SW480 (cell line): ENCODE measurements around the gene TLL2.

Experiments
- DNase-seq: peaks from one replicate; pipeline ENCODE4 v3.0.0-alpha.2; 2016; ENCODE audit warnings: low spot score

Gene TLL2

DNA sequence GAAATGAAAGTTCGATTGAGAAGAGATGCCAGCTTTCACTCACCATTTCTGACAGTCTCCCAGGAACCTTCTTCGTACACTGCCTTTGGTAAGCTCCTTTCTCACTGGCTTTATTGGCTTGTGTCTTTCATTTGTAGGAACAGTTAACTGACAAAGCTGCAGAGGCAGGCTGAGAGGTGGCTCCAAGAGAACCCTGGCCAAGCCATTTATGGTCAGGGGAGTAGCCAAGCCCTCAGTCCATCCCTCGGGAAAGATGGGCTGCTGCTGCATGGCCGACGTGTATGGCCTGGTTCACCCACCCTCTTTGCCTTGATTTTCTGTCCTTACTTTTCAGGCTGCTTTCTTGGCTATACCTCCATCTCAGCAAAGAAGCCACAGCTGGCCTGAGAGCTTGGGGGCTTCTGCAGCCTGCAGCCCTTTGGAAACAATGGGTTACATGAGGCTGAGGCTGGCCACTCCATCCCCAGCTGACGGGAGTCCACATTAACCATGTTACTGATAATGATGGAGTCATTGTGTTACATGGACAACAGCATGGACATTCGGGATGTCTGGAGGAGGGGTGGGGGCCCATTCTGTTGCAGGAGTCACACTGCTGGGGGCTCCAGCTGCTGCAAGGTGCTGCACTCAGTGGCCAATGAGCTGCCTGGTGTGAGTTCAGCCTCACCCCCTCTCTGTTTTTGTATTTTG is 154.7 kb downstream of the TLL2 start, which contains the start of gene OPALIN:
OPALIN (minus strand) TSS at position 152 of the 690 bp plus-strand sequence; CDS start at position 46, 106 bp downstream.
- DNase-seq: no peak

DNA sequence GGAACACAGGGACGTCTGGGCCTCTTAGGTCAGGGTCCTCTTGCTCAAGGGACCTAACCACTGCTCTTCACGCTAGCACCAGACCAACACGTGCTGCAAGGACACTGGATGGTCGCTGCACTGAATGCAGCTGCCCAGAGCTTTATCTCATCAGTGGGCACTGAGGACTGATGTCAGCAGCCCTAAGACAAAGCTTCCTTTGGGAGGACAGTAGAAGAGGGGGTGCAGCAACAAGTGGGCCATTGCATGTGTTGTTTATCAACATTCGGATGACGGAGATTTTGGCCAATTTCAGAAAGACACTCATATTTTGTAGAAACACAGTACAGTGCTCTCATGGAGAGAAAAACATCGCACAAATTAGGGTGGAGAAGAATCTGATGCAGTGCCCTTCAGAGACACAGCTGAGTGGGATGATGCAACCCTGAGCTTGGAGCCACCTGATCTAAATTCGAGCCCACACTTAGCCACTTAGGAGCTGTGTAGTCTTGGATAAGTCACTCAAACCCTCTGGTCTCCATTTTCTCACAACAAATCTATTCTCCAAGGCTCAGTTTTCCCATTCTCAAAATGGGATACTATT is 156.6 kb downstream of the TLL2 start:
- DNase-seq: no peak

DNA sequence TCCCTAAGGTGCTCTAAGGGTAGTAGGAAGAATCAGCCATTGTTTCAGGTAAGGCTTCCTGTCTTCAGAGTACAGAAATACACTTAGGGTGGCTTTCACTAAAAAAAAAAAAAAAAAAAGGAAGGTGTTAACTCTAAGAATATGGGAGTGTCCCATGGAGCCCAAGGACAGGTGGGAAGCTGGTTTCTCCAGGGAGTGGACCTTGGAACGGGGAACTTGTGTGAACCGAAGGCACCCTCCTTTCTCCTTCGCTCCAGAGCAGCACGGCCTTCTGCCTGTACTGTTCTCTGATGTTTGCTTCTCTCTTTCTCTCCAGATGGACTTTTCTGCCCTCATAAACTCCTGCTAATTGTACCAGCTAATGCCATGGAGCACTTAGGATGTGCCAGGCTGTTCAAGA is 161.1 kb downstream of the TLL2 start:
- DNase-seq: no peak

GRCh38 chr10:96352027-96352426 is 161.7 kb downstream of the TLL2 start:
- DNase-seq: no peak

- DNase-seq: no peak
Observed at GRCh38 chr10:96346295-96346694, 167.4 kb downstream of the TLL2 start.

DNA sequence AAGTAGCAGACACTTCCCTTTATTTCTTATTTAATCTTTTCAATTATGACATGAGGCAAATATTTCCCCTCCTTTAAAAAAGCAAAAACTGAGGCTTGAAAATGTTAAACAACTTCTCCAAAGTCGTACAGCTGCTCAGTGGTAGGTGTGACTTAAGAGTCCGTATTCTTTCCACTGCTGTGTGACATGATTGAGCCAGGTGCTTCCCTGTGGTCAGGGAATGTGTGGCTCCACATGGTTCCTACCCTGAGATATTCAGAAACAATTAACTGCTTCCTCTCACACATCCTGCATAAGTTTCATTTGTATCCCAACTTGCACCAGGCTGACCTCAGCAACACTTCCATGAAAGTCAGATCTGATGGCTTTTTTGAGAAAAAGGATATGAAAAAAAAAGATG is 168.5 kb downstream of the TLL2 start:
- no peak for DNase-seq

- DNase-seq: no peak
Observed at GRCh38 chr10:96344178-96344577, 169.5 kb downstream of the TLL2 start.

DNA sequence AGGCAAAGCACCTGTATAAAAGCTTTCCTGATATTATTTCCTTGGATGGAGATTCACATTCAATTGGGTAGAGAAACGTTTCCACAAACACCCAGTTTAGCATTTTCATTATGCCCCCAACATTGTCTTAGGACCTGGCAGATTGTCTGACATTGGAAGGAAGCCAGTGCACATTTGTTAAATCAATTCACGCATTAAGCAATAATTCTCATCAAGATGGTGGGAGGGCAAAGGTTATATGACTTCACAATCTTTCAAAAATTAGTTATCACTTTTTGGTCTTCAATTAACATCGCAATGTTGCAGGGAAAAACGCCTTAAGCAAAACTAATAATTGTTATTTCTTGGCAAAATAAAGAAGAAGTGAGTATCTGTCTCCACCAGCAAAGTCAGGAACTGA is 171.3 kb downstream of the TLL2 start:
- no peak for DNase-seq

- DNase-seq: no peak
Observed at GRCh38 chr10:96341219-96342182, 172.2 kb downstream of the TLL2 start.

DNA sequence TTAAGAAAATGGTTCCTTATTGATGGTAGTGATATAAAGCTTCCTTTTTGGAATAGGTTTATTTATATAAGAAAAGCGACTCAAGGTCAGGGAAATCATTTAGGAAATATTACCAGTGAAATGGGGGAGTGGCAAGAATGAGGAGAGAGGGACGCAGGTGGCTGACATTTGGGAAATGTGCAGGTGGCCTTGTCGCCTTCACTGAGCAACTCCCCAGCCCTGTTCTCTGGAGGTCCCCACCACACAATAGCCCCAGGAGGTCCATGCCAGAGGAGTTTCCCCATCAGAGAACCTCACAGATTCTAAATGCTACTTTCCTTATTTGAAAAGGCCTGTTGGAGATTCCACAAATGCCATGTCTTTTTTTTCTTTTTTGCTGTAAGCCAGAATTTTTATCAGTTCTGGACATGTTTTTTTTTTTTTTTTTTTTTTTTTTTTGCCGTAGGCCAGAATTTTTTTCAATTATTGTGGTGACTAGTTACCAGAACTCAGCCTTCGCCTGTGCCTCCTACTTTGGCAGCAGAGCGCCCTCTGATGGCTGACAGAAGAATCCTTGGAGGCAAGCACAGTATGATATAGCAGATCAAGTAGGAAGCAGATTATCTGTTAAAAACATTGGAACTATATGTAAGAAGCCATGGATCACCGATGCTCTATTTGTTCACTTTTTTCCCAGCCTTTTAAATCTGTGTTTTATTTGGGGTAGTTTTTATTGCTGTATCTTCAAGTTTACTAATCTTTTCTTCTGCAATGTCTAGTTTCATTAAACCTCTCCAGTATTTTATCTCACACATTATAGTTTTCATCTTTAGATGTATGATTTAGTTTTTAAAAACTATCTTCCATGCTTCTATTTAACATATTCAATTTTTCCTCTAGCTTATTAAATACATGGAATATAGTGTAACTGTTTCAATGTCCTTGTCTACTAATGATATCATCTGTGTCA is 173.5 kb downstream of the TLL2 start:
- peak; percentile 65 for DNase-seq

GRCh38 chr10:96339383-96339782 is 174.3 kb downstream of the TLL2 start:
- no peak for DNase-seq

DNA sequence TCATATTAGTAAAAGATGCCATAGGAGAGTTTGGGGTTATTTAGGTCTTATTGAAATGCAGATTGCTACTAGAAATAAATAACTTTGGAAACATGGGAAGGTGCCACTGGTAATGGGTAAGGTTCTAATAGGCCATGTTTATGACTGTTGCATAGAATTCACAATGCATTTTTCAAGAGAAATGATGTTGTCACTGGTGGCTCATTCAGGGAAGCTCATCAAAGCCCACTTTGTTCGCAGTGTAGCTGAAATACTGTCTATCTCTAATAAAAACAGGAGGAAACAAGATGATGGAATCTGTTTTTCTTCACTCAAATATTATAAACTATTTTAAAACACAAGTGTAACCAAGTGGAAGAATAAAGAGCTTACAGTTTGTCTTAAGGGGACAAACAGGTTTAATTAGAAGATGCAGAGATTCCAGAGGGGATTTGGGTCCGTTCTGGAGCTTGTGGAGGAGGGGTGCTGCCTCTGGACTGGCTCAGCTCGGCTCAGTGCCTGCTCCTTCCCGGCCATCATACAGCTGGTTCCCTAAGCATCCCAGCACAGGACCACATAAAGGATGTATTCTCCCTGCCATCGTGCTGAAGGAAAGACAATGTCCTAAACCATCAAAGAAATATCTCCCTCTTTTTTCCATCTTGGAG is 175.3 kb downstream of the TLL2 start:
- DNase-seq: no peak

DNA sequence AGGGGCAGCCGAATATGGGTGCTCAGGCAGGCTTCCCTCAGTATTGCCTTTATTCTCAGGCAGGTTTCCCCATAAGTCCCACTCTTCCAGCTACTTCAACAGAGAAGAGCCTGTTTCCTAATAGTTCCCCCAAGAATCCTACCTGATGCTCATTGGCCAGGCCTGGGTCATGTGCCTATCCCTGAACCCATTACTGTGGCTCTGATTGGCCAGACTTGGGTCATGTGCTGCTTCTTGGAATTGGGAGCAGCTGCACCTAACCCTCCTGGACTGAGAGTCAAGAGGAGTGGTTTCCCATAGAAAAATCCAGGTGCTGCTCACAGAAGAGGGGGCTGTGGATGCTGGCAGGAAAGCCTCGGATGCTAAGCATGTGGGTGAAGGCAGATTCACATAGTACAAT is 176.6 kb downstream of the TLL2 start:
- no peak for DNase-seq

DNA sequence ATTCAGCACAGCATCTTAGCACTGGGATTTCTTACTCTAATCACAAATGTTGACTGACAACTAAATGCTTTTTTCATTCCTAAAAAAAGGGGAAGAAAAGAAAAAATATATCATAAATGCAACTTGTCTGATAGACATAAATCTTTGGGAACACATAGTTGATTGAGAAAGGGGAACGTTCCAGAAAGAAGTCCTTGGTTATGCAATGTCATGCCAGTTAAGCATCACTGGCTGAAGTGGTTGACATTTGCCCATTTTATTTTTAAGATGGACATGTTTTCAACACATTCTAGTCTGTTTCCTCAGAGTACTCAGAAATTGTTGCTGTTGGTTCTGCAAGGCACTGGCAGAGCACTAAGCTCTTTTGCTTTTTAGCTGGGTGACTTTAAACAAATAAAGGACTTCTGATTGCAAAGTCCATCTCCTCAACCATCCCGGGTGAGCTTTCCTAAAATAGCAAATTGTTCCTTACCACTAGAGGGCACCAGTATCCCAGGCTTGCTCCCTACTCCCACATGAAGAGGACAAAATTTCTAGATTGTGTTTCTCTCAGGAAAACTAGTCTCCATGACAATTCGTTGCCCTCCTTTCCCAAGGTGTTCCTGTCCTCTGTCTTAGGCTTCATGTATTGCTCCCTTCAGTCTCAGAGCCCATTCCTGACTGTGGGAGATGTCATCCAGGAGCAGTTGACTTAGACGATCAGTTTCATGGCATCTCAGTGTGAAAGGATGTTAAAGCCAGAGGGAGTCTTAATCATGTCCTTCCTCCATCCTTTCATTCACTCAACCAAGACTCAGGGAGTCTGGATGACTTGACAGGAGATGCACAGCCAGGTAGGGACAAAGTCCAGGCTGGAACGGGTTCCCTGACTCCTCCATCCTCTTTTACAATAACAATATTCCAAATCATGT is 178.9 kb downstream of the TLL2 start:
- DNase-seq: peak; percentile 35

DNA sequence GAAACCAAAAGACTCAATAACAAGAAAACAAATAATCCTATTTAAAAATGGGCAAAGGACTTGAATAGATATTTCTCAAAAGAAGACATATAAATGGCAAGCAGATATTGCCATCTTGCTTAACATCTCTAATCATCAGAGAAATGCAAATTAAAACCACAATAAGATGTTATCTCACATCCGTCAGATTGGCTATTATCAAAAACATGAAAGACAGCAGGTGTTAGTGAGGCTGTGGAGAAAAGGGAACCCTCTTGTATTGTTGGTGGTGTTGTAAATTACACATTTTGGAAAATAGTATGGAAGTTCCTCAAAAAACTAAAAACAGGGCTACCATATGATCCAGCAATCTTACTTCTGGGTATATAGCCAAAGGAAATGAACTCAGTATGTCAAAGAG is 180.6 kb downstream of the TLL2 start:
- DNase-seq: no peak

- DNase-seq: no peak
Observed at GRCh38 chr10:96327462-96327861, 186.3 kb downstream of the TLL2 start.

- no peak for DNase-seq
Observed at GRCh38 chr10:96325719-96326373, 187.9 kb downstream of the TLL2 start.

GRCh38 chr10:96324447-96324846 is 189.3 kb downstream of the TLL2 start:
- DNase-seq: no peak

GRCh38 chr10:96322275-96322674 is 191.5 kb downstream of the TLL2 start:
- DNase-seq: no peak

- DNase-seq: no peak
Observed at GRCh38 chr10:96321822-96322221, 191.9 kb downstream of the TLL2 start.
